ENCODE measurements around the gene FOSB. TPM values are rescaled to one million over a fixed set of nuclear protein-coding genes. Genes with fewer than 3 reads are reported as not detected.
"Not testable (repeated sequence)": the region's sequence is repeated elsewhere in the genome, so short reads cannot be mapped to it uniquely, and the experiment has no call there.

The FOSB gene
- total and polyA plus RNA-seq, 2 donors = 10.4 to 128 TPM

DNA sequence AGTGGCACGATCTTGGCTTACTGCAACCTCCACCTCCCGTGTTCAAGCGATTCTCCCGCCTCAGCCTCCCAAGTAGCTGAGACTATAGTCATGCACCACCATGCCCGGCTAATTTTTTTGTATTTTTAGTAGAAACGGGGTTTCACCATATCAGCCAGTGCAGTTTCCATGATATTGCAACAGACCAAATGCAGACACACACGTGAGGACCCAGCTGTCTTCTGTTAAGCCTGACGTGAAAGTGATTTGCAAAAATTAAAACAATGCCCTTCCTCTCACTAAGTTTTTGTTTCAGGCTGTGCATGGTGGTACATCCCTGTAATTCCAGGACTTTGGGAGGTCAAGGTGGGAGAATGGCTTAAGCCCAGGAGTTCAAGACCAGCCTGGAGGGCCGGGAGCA is 36.8 kb upstream of the FOSB start:
- H3K27ac ChIP-seq (ENCODE audit: low read depth); H3K36me3 ChIP-seq (ENCODE audit: insufficient read depth); DNase-seq (ENCODE audit: extremely low spot score); H3K4me3 ChIP-seq (ENCODE audit: low read depth, low read length); H3K4me1 ChIP-seq (ENCODE audit: insufficient read depth): not testable (repeated sequence)
- WGBS = 51% methylated on average over 9 of the region's 9 CpGs

DNA sequence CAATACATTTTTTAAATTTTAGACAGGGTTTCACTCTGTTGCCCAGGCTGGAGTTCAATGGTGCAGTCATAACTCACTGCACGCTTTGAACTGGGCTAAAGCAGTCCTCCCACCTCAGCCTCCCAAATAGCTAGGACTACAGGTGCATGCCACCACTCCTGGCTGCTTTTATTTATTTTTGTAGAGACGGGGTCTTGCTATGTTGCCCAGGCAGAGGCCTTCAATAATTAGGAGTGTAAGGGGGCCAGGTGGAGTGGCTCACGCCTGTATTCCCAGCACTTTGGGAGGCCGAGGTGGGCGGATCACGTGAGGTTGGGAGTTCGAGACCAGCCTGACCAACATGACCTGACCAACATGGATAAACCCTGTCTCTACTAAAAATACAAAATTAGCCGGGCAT is 35.3 kb upstream of the FOSB start:
- 84% methylated on average over 8 of the region's 8 CpGs for WGBS
- not testable (repeated sequence) for H3K4me1 ChIP-seq (ENCODE audit: insufficient read depth); H3K36me3 ChIP-seq (ENCODE audit: insufficient read depth); H3K27ac ChIP-seq (ENCODE audit: low read depth); H3K4me3 ChIP-seq (ENCODE audit: low read depth, low read length); DNase-seq (ENCODE audit: extremely low spot score)

DNA sequence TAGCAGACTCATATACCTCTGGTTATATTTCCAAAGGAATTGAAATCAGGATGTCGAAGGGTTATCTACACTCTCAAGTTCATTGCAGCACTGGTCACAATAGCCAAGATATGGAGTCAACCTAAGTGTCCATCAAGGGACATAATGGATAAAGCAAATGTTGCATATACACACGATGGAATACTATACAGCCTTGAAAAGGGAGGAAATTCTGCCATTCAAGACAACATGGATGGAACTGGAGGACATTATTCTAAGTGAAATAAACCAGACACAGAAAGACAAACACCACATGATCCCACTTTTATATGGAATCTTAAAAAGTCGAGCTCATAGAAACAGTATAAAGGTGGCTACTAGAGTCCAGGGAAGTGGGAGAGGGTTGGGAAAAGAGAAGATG is 30.5 kb upstream of the FOSB start:
- WGBS = 80% methylated on average over 3 of the region's 3 CpGs

DNA sequence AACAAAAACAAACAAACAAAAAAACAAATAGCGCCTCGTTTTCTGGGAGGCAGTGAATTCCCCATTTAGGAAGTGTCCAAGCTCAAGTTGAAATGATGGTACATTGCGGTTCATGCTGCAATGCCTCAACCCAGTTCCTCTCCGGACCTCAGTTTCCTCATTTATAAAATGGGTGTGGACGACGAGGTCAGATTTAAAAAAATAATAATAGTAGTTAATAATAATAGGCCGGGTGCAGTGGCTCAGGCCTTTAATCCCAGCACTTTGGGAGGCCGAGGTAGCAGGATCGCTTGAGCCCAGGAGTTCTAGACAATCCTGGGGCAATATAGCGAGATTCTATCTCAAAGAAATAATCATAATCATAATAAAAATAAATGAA is 28.6 kb upstream of the FOSB start:
- H3K4me3 ChIP-seq (ENCODE audit: low read depth, low read length) = peak overlapping the region; percentile 55
- 36% methylated on average over 10 of the region's 10 CpGs for WGBS
- no peaks in the 10 kb centered on the region for H3K36me3 ChIP-seq (ENCODE audit: insufficient read depth)
- no peak for DNase-seq (ENCODE audit: extremely low spot score)
- no peak overlapping the region for H3K27ac ChIP-seq (ENCODE audit: low read depth)
- no peaks in the 10 kb centered on the region for H3K4me1 ChIP-seq (ENCODE audit: insufficient read depth)

More for the DNA sequence above, 30.5 kb upstream of the FOSB start:
- Histone ChIP-seq H3K4me1 (ENCODE audit: insufficient read depth) (no peaks in the 10 kb centered on the region), H3K36me3 (ENCODE audit: insufficient read depth) (no peaks in the 10 kb centered on the region), H3K27ac (ENCODE audit: low read depth) (no peak overlapping the region), H3K4me3 (ENCODE audit: low read depth, low read length) (no peak overlapping the region)
- no peak for DNase-seq (ENCODE audit: extremely low spot score)

DNA sequence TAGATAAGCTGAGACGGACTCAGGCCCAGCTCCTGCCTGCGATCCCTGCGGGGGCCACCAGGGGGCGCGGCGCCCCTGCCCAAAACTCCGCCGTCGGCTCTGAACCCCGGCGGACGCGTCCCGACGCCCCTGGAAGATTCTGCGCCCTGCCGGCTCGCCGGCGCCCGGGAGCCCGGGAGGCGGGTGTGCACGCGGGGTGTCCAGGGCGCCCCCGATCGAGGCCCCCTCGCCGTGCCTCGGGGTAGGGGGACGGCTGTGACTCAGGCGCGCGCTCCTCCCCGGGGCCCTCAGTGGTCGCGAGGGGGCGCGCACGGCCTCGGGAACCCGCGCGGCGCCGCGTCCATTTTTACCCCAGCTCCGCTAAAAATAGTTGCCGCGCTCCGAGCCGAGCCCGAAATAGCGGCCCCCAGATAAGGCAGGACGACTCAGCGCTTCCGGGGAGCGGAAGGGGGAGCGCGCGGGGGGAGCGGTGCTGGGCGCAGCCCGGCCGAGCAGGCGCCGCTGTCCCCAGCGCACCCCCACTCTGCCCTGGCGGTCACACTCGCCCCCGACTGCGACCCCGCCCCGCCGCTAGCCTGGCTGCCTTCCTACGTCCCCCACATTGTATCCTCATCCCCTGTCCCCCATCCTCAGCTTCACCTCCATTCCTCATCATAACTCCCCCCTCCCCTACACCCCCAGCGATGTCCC is 28.1 kb upstream of the FOSB start:
- peak; percentile 47 for DNase-seq (ENCODE audit: extremely low spot score)
- WGBS = under 1% methylated on average over 78 of the region's 78 CpGs
- Histone ChIP-seq H3K36me3 (ENCODE audit: insufficient read depth) (no peaks in the 10 kb centered on the region), H3K4me3 (ENCODE audit: low read depth, low read length) (peak overlapping the region; percentile 55), H3K4me1 (ENCODE audit: insufficient read depth) (no peaks in the 10 kb centered on the region), H3K27ac (ENCODE audit: low read depth) (peak overlapping the region; percentile 90)

DNA sequence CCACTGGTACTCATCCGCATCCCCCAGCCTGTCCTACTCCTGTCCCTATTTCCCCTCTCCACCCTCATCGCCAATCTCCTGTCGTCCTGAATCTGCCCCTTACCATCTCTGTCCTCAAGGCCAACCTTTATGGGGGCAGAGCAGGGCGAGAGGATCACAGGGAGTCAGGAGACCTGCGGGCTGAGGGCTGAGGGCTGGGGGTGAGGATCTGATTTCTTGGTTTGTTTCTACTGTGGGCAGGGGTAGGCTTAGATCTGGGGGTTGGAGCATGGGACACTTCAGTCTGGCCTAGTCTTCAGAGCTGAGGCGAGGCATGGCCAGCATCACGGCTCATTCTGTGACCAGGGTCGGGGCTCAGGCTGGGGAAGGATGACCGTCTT is 27.5 kb upstream of the FOSB start:
- no peaks in the 10 kb centered on the region for H3K36me3 ChIP-seq (ENCODE audit: insufficient read depth)
- H3K4me1 ChIP-seq (ENCODE audit: insufficient read depth) = no peaks in the 10 kb centered on the region
- WGBS = 54% methylated on average over 9 of the region's 9 CpGs
- no peak for DNase-seq (ENCODE audit: extremely low spot score)
- H3K4me3 ChIP-seq (ENCODE audit: low read depth, low read length) = peak overlapping the region; percentile 55
- H3K27ac ChIP-seq (ENCODE audit: low read depth) = peak overlapping the region; percentile 90

DNA sequence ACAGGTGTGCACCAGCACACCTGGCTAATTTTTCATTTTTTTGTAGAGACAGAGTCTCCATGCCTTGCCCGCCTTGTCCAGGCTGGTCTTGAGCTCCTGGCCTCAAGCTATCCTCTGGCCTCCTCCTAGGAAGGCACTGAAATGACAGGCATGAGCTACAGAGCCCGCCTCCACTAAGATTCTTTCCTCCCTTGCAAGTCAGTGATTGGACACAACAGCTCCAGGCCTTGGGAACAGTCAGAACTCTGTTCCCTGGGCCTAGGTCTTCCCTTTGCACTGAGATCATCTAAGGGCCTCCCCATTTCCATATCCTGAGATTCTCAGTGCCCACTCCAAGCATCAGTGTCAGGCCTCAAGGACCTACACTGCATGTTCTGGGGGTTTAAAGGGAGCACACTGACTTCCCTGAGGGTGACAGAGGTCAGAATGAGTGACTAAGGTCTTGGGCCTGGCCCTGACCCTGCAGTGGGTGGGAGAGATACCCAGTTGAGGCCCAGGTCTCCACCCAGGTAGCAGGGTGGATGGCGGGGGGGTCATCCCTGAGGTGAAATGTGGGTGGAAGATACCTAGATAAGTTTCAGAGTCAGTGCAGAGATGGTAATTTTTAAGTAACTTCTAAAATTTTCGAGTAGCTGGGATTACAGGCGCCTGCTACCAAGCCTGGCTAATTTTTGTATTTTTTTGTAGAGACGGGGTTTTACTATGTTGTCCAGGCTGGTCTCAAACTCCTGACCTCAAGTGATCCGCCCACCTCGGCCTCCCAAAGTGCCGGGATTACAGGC is 26.7 kb upstream of the FOSB start:
- Histone ChIP-seq H3K36me3 (ENCODE audit: insufficient read depth) (no peaks in the 10 kb centered on the region), H3K27ac (ENCODE audit: low read depth) (no peak overlapping the region), H3K4me3 (ENCODE audit: low read depth, low read length) (no peak overlapping the region), H3K4me1 (ENCODE audit: insufficient read depth) (no peaks in the 10 kb centered on the region)
- DNase-seq (ENCODE audit: extremely low spot score) = no peak
- WGBS = 87% methylated on average over 9 of the region's 9 CpGs

DNA sequence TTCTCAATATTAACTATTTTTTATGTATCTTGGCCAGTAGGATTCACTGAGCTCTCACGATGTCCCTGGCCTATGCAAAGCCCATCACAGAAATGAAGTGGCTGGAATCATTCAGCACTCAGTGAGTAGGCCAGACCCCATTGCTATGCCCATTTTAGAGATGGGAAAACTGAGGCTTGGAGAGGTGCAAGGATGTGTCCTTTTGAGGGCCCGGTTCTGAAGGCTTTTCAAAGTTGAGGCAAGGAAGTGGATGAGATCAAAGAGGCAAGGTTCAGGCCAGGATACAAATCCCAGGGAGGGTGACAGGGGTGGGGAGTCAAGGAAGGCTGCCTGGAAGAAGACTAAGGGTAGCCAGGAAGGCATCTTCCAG is 25.4 kb upstream of the FOSB start:
- WGBS = 86% methylated on average over 2 of the region's 2 CpGs
- H3K36me3 ChIP-seq (ENCODE audit: insufficient read depth) = no peaks in the 10 kb centered on the region
- DNase-seq (ENCODE audit: extremely low spot score) = no peak
- no peak overlapping the region for H3K27ac ChIP-seq (ENCODE audit: low read depth)
- H3K4me3 ChIP-seq (ENCODE audit: low read depth, low read length) = no peak overlapping the region
- no peaks in the 10 kb centered on the region for H3K4me1 ChIP-seq (ENCODE audit: insufficient read depth)

DNA sequence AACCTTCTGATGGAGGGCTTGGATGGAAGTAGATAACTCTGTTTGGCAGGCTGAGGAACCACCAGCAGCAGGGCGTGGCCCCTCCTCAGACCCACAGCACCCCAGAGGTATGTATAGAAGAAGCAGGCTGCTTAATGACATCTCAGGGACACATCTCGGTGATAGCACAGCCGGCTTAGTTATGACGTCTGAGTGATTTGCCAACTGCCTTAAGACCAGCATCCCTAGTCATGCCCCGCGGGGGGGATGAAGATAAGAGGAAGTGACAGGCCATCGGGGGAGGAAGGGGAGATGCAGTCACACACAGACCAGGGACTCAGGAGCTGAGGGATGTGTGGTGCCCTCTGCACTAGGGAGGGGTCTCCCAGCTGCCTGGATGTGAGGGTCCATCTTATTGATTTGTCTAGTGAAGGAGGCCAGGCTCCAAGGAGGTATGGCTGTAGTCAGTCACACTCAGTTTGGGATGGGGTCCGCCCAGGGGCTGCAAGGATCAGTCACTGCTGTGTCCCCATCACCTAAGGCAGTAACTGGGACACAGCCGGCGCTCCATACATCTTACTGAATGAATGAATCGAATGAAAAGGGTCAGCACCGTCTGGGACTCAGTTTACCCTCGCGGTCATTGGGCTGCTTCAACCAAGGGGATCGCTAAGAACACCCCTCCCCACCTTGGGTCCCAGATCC is 24.9 kb upstream of the FOSB start:
- Histone ChIP-seq H3K27ac (ENCODE audit: low read depth) (peak overlapping the region; percentile 65), H3K4me3 (ENCODE audit: low read depth, low read length) (peak overlapping the region; percentile 43), H3K4me1 (ENCODE audit: insufficient read depth) (no peaks in the 10 kb centered on the region), H3K36me3 (ENCODE audit: insufficient read depth) (no peaks in the 10 kb centered on the region)
- DNase-seq (ENCODE audit: extremely low spot score) = no peak
- WGBS = 15% methylated on average over 15 of the region's 15 CpGs

DNA sequence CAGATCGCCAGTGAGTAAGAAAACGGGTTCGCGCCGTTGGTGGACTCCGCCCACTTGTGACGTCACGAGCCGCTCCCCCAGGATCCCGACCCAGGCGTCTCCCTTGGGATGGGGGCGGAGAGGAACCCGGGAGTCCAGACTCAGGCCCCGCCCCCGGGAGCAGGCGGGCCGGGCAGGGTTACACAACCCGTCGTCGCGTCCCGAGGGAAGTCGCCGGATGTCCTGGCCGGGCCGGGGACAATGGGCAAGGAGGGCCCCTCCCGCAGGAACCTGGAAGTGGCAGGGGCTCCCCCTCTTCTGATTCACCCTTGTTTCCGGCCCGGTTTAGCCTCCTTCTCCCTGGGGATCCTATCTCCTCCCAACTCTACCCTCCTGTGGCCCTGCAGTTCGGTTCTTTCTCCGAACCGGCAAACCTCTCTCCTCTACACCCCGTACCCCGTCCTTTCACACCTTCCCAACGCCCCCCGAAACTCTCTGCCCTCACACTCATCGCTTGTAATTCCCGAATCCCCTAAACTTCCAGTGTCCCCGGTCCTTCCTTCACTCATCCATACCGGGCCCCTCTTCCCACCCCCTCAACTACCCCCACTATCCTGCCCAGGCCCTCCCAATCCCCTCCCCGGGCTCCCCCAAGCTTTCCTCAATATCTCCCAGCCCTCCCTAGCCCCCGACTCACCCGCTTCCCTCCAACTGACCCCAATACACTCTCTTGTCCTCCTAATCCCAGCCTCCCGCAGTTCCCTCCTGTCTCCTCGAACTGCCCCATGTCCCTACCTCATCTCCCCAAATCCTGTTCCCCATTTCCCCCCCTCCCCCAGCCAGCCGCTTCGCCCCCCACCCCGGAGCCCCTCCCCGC is 24.1 kb upstream of the FOSB start:
- WGBS = under 1% methylated on average over 49 of the region's 49 CpGs
- H3K4me3 ChIP-seq (ENCODE audit: low read depth, low read length) = peak overlapping the region; percentile 43

DNA sequence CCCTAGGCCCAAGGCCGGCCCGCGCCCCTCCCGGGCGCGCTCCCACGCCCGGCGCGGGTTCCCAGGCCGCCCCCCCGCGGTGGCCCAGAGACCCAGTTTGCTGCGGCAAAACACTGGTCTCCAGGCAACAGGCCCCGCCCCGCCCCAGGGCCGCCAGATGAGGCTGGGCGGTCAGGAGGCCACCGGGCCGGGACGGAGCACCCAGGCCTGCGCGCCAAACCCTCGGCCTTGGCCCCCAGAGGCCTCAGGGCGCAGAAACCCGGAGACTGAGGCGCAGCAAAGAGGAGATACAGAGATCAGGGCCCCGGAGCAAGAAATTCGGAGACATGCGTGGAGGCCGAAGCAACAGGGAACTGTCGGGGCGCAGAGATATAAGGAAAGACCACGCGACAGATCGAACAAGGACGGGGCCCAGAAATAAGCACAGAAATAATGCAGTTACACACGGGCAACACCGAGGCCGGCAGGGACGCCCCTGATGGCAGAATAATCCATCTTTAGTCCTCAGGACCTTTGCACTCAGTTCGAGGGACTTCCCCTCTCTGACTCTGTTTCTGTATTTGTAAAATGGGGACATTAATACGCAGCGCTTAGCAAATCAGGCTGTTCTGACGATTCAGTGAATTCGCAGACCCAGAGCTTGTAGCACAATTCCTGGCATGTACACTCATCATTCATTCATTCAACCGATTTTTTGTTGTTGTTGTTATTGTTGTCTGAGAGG is 23.3 kb upstream of the FOSB start:
- peak overlapping the region; percentile 72 for H3K27ac ChIP-seq (ENCODE audit: low read depth)
- peak overlapping the region; percentile 43 for H3K4me3 ChIP-seq (ENCODE audit: low read depth, low read length)
- no peaks in the 10 kb centered on the region for H3K4me1 ChIP-seq (ENCODE audit: insufficient read depth)
- DNase-seq (ENCODE audit: extremely low spot score) = peak; percentile 64
- WGBS = 11% methylated on average over 46 of the region's 47 CpGs
- no peaks in the 10 kb centered on the region for H3K36me3 ChIP-seq (ENCODE audit: insufficient read depth)

More for the DNA sequence above, 24.1 kb upstream of the FOSB start:
- peak; percentile 70 for DNase-seq (ENCODE audit: extremely low spot score)
- Histone ChIP-seq H3K36me3 (ENCODE audit: insufficient read depth) (no peaks in the 10 kb centered on the region), H3K27ac (ENCODE audit: low read depth) (peak overlapping the region; percentile 93), H3K4me1 (ENCODE audit: insufficient read depth) (no peaks in the 10 kb centered on the region)

DNA sequence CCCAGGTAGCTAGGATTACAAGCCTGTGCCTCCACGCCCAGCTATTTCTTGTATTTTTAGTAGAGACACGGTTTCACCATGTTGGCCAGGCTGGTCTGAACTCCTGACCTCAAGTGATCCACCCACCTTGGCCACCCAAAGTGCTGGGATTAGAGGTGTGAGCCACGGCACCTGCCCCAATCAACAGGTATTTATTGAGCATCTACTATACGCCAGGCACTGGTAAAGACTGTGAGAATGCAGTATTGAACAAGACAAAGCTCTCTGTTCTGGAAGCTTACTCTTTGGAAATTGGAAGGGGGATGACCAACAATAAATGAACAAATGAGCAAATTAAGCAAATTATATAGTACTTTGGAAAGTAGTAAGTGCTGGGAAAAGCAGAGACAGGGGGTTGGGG is 22.7 kb upstream of the FOSB start:
- H3K36me3 ChIP-seq (ENCODE audit: insufficient read depth) = no peaks in the 10 kb centered on the region
- no peak for DNase-seq (ENCODE audit: extremely low spot score)
- 91% methylated on average over 4 of the region's 4 CpGs for WGBS
- H3K4me1 ChIP-seq (ENCODE audit: insufficient read depth) = no peaks in the 10 kb centered on the region
- no peak overlapping the region for H3K4me3 ChIP-seq (ENCODE audit: low read depth, low read length)
- no peak overlapping the region for H3K27ac ChIP-seq (ENCODE audit: low read depth)

DNA sequence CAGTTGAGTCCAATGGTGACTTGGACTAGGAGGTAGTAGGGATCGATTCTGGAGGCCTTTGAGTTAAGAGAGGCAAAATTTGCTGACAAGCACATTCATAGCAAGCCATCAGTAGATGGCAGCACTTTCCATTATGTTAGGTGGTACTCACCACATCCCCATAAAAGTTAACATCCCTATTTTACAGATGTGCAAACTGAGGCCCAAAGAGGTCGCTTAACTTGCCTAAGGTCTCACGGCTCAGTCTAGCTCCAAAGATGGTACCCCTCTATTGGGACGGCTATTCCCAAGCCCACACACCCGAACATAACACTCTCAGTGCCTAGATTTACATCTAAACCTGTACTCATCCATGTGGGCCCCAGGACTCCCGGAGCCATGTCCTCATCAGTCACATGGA is 21.5 kb upstream of the FOSB start:
- no peak for DNase-seq (ENCODE audit: extremely low spot score)
- Histone ChIP-seq H3K36me3 (ENCODE audit: insufficient read depth) (no peaks in the 10 kb centered on the region), H3K4me1 (ENCODE audit: insufficient read depth) (no peaks in the 10 kb centered on the region), H3K4me3 (ENCODE audit: low read depth, low read length) (no peak overlapping the region), H3K27ac (ENCODE audit: low read depth) (peak overlapping the region; percentile 80)
- WGBS = 83% methylated on average over 6 of the region's 6 CpGs

Data from urinary bladder (tissue), 4 donors.